Activated CD4-positive, alpha-beta T cell treated with anti-CD3 and anti-CD28 coated beads, Interleukin-2, amount 10 ng/mL, durations not matched to agents 24 days and 14 days (primary cell): ENCODE data around the gene DST. TPM values are rescaled to one million over a fixed set of nuclear protein-coding genes. Genes with fewer than 3 reads are reported as not detected.

Experiments
- DNase-seq: peaks from one replicate; pipeline ENCODE4 v3.0.0; 2022
- H3K27ac Mint-ChIP-seq: one replicate; pipeline ENCODE4 v1.8.0; 2022; ENCODE audit warnings: mild to moderate bottlenecking, mixed read lengths
- H3K27me3 Mint-ChIP-seq: one replicate; pipeline ENCODE4 v1.8.0; 2022; ENCODE audit warnings: mixed read lengths
- H3K36me3 Mint-ChIP-seq: one replicate; pipeline ENCODE4 v1.8.0; 2022; ENCODE audit warnings: low read depth, mild to moderate bottlenecking, mixed read lengths
- H3K4me1 Mint-ChIP-seq: one replicate; pipeline ENCODE4 v1.8.0; 2021; ENCODE audit warnings: mixed read lengths
- H3K4me3 Mint-ChIP-seq: one replicate; pipeline ENCODE4 v1.8.0; 2022; ENCODE audit warnings: mild to moderate bottlenecking, moderate library complexity, mixed read lengths
- H3K9me3 Mint-ChIP-seq: one replicate; pipeline ENCODE4 v1.8.0; 2021; ENCODE audit warnings: mixed read lengths
- intact Hi-C: fragments of 100-400 bp; cut with micrococcal nuclease; formaldehyde crosslinking; loops from one replicate; pipeline ENCODE4 v1.15.1; 2023
- total RNA-seq: library from RNA; stranded (reverse); gene quantifications from 2 replicates; pipeline ENCODE4 v1.2.3, GENCODE V29; 2022

Gene DST
- total RNA-seq = 8.0 and 8.1 TPM in 2 replicates

DNA sequence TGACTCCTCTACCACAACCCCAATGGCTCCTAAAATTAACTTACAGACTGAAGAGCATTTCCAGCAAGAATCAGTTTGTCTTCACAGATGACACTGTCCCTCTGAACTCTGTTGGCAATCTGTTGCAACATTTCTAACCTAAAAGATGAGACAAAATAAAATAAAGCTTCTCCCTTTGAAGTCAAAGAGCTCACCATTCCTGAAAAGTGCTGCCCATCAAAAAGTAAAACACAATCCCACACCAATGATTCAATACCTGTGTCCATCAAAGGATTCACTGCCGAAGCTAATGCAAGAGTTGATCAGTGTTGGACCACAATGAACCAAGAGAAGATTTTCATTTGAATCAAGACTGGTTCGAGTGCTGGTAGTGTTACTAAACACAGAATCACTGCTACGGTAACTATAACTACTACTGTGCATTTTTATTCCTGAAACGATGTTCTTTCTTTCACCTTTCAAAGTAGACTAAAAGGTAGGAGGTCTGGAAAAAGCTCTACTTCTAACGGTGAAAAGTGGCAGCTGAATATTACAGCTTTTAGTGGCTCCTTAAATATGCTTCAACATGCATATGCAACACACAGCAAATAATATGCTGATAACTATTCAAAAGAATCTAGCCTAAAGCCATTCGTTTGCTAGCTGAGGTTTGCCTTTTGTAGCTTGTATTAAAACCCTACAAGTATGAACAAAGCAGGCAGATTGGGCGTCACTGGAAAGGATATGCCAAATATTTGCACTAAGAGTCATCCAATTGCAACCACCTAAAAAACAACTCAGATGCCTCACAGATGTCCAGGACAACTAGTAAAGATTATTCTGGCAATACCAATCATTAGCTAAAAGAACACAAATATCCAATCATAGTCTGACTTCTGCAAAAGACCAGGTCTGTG is at the start of gene DST:
Gene DST (minus strand): TSS at position 524 of the 896 bp plus-strand sequence.
- H3K4me1 Mint-ChIP-seq = no peaks in the 10 kb centered on the region
- intact Hi-C loops = no loop called here
- H3K27me3 Mint-ChIP-seq = no peaks in the 10 kb centered on the region
- H3K27ac Mint-ChIP-seq = no peak within 1 kb of the TSS
- no peaks in the 10 kb centered on the region for H3K36me3 Mint-ChIP-seq
- DNase-seq = no peak
- H3K9me3 Mint-ChIP-seq = no peaks in the 10 kb centered on the region
- no peak within 1 kb of the TSS for H3K4me3 Mint-ChIP-seq

DNA sequence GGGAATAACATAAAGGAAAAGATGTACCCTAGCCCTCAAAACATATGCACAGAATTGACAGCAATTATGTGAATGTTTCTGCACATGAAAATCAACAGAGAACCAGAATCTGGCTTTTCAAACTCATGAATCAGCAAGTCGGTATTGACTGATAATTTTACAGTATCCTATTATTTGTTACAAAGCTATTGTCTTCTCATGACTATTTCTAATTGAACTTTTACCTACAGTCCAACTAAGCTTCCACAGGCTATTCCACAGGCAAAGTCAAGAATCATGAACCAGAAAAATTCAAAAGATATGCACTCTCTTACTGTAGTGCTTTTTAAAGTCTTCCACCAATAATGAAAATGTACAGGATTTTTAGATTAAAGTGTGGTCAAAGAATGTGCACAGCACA is 49.1 kb upstream of the DST start:
- Mint-ChIP-seq H3K27me3 (peaks cover 14% of the 10 kb centered on the region), H3K36me3 (no peaks in the 10 kb centered on the region)

DNA sequence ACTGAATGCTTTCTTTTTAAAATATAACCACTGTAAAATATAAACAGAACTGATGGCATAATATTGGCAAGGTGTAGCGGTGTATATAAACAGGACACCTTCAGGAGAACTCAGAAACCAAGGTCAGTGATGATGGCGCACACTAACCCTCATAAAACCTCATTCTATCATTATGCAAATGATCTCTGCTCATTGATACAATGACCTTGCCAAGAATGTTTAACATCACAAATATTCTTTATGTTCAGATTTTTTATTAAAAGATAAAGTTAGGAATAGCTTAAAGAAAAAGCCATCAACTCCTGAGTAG is 48.6 kb upstream of the DST start:
- H3K27ac Mint-ChIP-seq = no peak overlapping the region
- H3K27me3 Mint-ChIP-seq = peaks cover 14% of the 10 kb centered on the region
- no peak overlapping the region for H3K4me3 Mint-ChIP-seq
- no peaks in the 10 kb centered on the region for H3K9me3 Mint-ChIP-seq
- intact Hi-C loops = no loop called here
- no peak for DNase-seq
- H3K36me3 Mint-ChIP-seq = no peaks in the 10 kb centered on the region
- H3K4me1 Mint-ChIP-seq = no peaks in the 10 kb centered on the region

More for the DNA sequence above, 49.1 kb upstream of the DST start:
- intact Hi-C loops = no loop called here
- Mint-ChIP-seq H3K4me3 (no peak overlapping the region), H3K4me1 (no peaks in the 10 kb centered on the region), H3K27ac (no peak overlapping the region), H3K9me3 (no peaks in the 10 kb centered on the region)
- DNase-seq = peak; percentile 18

DNA sequence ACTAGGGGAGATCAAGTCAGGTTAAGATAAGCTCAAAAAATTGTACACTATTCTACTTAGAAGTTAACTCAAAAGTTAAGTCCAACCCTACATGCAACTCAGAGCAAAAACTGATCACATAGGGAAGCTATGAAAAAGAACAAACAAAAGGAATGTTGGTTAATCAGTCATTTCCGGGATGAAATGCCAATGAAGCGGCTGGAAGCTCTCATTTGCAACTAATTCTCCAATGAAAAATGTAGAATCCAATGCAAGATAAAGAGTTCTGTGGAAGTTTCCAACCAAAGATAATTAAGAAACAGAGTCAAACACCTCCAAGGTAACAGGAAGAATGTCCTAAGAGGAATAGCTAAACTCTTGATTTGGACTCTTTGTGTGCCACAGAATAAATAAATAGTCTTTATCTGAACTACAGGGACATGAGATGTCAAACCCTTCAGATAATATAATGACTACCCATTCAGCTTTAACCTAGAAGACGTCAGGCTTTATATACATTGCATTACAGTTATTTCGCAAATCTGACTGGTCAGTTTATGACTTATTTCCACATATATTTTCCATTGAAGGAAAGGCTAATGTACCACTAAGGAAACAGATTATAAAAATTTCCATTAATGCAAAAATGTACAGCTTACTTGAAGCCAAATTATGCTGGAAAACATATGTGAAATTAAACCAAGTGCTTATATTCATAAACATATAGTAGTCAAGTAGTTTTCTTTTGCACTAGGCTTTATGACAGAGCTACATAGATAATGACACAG is 48.0 kb upstream of the DST start:
- Mint-ChIP-seq H3K9me3 (no peaks in the 10 kb centered on the region), H3K4me3 (no peak overlapping the region), H3K27me3 (peaks cover 16% of the 10 kb centered on the region), H3K4me1 (no peaks in the 10 kb centered on the region), H3K36me3 (no peaks in the 10 kb centered on the region), H3K27ac (no peak overlapping the region)
- no peak for DNase-seq
- intact Hi-C loops = no loop called here

DNA sequence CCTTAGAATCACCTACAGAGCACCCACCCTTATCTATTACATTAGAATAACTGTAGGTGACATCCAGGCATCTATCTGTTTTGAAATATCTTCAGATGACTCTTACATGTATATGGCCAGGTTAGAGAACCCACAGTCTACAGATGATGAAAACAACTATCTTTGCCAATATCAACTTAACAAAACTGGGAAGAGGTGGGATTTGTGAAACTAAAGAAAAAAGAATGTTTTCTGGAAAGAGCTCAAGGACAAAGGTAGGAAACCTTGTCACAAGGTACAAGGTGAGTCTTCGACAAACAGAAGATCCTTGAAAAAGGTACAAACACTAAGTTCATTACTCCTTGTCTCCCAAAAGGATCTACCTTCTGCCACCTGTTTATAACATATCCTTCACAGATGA is 47.0 kb upstream of the DST start:
- no peak overlapping the region for H3K4me3 Mint-ChIP-seq
- H3K9me3 Mint-ChIP-seq = no peaks in the 10 kb centered on the region
- H3K36me3 Mint-ChIP-seq = no peaks in the 10 kb centered on the region
- DNase-seq = no peak
- peaks cover 16% of the 10 kb centered on the region for H3K27me3 Mint-ChIP-seq
- H3K4me1 Mint-ChIP-seq = no peaks in the 10 kb centered on the region
- H3K27ac Mint-ChIP-seq = no peak overlapping the region
- intact Hi-C loops = no loop called here

DNA sequence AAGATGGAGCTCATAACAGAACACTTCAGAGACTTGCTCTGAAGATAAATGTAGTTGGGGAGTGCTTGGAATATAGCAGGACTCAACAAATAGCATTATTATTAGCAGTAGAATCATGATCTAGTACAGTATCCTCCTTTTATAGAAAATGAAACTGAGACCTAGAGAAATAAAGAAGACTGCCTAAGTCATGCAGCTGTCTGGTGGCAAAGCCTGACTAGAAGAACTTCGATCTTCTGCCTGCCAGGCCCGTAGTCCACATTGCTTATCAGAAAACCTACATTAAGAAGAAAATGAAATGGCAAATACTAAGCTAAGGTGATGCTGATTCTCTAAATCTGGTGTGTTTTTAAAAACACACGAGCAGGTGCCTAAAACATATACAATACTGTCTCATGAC is 46.4 kb upstream of the DST start:
- intact Hi-C loops = no loop called here
- H3K9me3 Mint-ChIP-seq = no peaks in the 10 kb centered on the region
- peaks cover 16% of the 10 kb centered on the region for H3K27me3 Mint-ChIP-seq
- peak; percentile 16 for DNase-seq
- H3K4me3 Mint-ChIP-seq = no peak overlapping the region
- no peak overlapping the region for H3K27ac Mint-ChIP-seq
- H3K4me1 Mint-ChIP-seq = no peaks in the 10 kb centered on the region
- H3K36me3 Mint-ChIP-seq = no peaks in the 10 kb centered on the region

DNA sequence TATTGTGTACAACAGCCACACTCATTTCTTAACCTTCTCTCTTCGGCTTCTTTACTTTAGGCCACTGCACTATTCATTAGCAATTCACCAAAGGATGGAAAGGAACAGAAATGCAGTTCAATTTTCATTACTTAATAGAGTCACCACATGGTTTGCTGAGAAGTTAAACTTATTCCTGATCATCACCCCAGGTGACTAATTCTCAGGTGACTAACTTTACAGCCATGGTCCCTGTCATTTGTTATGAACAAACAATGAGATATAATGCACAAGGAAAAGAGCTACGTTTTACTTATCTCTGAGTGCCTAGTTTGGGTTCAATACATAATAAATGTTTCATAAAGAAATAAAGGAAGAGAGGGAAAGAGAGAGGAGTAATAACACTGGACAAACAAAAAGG is 45.8 kb upstream of the DST start:
- no peak overlapping the region for H3K27ac Mint-ChIP-seq
- intact Hi-C loops = no loop called here

DNA sequence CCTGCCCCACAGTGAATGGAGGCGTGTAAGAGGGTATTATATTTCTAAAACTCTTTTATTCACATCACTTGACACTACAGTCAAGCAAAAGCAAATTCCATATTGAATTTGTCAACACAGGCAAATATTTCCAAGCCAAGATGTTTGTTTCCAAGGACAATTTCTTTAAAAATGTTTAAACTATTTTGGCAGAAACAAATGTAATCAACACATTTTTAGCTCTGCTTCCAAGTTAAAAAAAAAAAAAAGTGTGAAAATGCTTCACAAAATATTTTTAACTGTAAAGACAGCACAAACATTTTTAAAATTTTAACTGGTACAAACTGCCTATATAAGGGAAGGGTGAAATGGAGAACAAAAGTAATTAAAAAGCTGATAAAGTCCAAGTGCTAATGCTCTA is 44.9 kb upstream of the DST start:
- intact Hi-C loops = no loop called here
- no peaks in the 10 kb centered on the region for H3K4me1 Mint-ChIP-seq
- H3K27ac Mint-ChIP-seq = no peak overlapping the region
- no peak for DNase-seq
- no peak overlapping the region for H3K4me3 Mint-ChIP-seq
- H3K9me3 Mint-ChIP-seq = no peaks in the 10 kb centered on the region
- H3K27me3 Mint-ChIP-seq = peaks cover 12% of the 10 kb centered on the region
- no peaks in the 10 kb centered on the region for H3K36me3 Mint-ChIP-seq

More for the DNA sequence above, 45.8 kb upstream of the DST start:
- Mint-ChIP-seq H3K27me3 (peaks cover 16% of the 10 kb centered on the region), H3K4me3 (no peak overlapping the region), H3K9me3 (no peaks in the 10 kb centered on the region), H3K36me3 (no peaks in the 10 kb centered on the region), H3K4me1 (no peaks in the 10 kb centered on the region)
- no peak for DNase-seq

DNA sequence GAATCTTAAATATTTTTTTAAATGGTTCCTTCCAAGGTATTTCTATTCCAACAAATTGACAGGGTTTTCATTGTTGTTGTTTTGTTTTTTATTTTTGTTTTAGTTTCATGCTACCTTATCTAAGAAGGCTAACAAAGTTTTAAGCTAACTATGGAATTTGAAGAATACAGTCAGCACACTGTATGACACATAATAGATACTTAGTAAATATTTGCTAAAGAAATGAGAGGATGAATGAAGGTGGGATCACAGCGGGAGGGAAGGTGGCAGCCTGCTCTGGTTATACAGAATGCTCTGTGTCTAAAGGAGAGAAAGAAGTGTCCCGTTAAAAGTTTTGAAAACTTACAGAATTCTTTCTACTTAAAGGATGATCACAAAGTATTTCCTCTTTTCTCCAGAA is 43.7 kb upstream of the DST start:
- H3K36me3 Mint-ChIP-seq = no peaks in the 10 kb centered on the region
- no peak overlapping the region for H3K4me3 Mint-ChIP-seq
- DNase-seq = no peak
- H3K9me3 Mint-ChIP-seq = no peaks in the 10 kb centered on the region
- no peak overlapping the region for H3K27ac Mint-ChIP-seq
- no peaks in the 10 kb centered on the region for H3K4me1 Mint-ChIP-seq
- peaks cover 12% of the 10 kb centered on the region for H3K27me3 Mint-ChIP-seq
- intact Hi-C loops = no loop called here

DNA sequence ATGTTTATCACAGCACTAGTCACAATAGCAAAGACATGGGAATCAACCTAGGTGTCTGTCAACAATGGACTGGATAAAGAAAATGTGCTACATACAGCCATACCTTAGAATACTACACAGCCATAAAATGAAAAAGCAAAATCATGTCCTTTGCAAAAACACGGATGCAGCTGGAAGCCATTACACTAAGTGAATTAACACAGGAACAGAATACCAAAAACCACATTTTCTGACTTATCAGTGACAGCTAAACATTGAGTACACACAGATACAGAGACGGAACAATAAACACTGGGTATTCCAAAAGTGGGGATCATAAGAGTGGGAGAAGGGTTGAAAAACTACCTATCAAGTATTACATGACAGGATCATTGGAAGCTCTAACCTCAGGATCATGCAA is 43.3 kb upstream of the DST start:
- Mint-ChIP-seq H3K9me3 (no peaks in the 10 kb centered on the region), H3K27me3 (peaks cover 12% of the 10 kb centered on the region), H3K36me3 (no peaks in the 10 kb centered on the region), H3K4me1 (no peaks in the 10 kb centered on the region), H3K4me3 (no peak overlapping the region), H3K27ac (no peak overlapping the region)
- intact Hi-C loops = no loop called here
- DNase-seq = no peak

DNA sequence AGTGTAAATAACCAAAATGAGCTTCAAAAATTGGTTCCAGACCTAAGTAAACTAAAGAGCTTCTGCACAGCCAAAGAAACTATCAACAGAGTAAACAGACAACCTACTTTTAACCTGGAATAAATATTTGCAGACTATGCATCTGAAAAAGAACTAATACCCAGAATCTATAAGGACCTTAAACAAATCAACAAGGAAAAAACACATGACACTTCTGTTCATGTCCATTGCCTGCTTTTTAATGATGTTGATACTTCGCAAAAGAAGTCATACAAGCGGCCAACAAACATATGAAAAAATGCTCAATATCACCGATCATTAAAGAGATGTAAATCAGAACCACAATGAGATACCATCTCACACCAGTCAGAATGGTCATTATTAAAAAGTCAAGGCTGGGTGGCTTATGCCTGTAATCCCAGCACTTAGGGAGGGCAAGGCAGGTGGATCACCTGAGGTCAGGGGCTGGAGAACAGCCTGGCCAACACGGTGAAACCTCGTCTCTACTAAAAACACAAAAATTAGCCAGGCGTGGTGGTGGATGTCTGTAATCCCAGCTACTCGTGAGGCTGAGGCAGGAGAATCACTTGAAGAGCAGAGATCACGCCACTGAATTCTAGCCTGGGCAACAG is 42.5 kb upstream of the DST start:
- no peak overlapping the region for H3K27ac Mint-ChIP-seq
- no peak overlapping the region for H3K4me3 Mint-ChIP-seq
- no peaks in the 10 kb centered on the region for H3K36me3 Mint-ChIP-seq
- no peaks in the 10 kb centered on the region for H3K4me1 Mint-ChIP-seq
- DNase-seq = no peak
- peaks cover 11% of the 10 kb centered on the region for H3K27me3 Mint-ChIP-seq
- H3K9me3 Mint-ChIP-seq = no peaks in the 10 kb centered on the region
- intact Hi-C loops = no loop called here

DNA sequence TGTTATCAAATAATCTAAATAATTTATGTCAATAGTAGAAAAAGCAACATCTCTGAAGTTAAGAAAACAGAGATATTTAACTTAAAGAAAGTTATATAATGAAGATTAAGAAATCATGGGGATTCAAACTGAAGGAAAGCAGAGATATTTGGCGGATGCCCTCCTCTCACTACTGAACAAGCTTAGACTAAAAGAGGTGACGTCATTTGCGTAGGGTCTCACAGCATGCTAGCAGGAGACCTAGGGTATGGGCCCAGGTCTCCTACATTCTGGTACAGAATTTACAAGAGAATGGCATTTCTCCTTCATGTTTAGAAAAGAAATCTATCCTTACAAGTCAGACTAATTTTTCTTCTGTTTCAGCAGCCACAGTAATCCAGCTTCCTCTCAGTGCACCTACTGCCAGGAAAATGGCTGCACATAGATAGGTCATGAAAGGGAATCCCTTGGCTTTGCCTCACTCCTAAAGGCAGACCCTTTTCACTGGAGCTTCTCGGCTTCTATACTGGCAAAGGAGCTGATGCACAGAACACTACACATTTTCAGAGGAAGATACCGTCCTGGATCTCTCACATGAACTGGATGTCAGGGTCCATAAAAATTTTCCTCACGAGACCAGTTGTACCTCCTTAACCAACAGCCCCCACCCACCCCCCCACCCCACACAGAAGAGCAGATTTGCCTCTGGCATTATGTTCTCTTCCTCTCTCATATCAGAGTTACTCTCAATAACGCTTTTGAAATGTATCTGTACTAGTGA is 41.8 kb upstream of the DST start:
- no peak for DNase-seq
- Mint-ChIP-seq H3K4me1 (no peaks in the 10 kb centered on the region), H3K27ac (no peak overlapping the region), H3K9me3 (no peaks in the 10 kb centered on the region), H3K4me3 (no peak overlapping the region), H3K27me3 (peaks cover 8% of the 10 kb centered on the region), H3K36me3 (no peaks in the 10 kb centered on the region)
- intact Hi-C loops = no loop called here

DNA sequence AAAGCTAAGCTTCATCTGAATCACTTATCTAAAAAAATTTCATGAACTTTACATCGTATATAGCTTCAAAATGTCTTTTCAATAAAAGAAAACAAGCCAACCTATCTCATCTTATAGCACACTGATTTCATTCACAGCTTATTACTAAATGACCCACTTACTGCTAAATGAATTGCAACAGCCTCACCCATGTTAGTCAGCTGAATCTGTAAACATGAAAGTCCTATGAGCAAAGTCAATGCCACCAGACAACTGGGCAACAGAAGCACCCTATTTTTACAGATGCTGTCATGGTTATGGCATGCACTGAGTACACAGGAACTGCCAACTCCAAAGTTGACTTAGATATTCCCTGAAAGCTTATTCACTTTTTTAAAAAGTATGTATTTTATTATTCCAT is 41.2 kb upstream of the DST start:
- Mint-ChIP-seq H3K27ac (no peak overlapping the region), H3K9me3 (no peaks in the 10 kb centered on the region), H3K27me3 (peaks cover 8% of the 10 kb centered on the region), H3K36me3 (no peaks in the 10 kb centered on the region), H3K4me1 (no peaks in the 10 kb centered on the region), H3K4me3 (no peak overlapping the region)
- intact Hi-C loops = no loop called here
- DNase-seq = no peak

DNA sequence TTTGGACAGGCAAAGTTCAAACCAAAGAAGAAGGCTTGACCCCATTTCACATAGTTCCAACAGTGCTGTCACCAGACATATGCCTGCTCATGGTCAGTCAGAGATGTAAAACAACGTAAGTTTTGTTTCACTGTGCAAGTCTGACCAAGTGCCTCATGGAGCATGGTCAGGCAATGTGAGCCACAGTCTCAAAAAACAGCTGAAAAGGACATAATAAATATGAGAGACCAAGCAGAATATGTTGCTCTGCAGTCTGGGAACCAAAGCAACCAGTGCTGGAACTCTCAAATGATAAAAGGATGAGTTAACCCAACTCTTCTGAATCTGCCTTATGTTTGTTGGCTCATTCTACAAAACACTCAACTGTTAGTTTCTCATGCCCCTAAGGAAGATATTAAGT is 39.9 kb upstream of the DST start:
- peak; percentile 34 for DNase-seq
- H3K9me3 Mint-ChIP-seq = no peaks in the 10 kb centered on the region
- no peak overlapping the region for H3K4me3 Mint-ChIP-seq
- no peaks in the 10 kb centered on the region for H3K36me3 Mint-ChIP-seq
- no peak overlapping the region for H3K27ac Mint-ChIP-seq
- no peaks in the 10 kb centered on the region for H3K4me1 Mint-ChIP-seq
- H3K27me3 Mint-ChIP-seq = peaks cover 5% of the 10 kb centered on the region
- intact Hi-C loops = no loop called here
